Hypothalamus (tissue), 51 donors: ENCODE data around the gene USP49.

Source experiments
- DNase-seq, 51 donors: peaks; one replicate each; lab custom pipeline; 2025; lab: John Stamatoyannopoulos, UW

Gene USP49

DNA sequence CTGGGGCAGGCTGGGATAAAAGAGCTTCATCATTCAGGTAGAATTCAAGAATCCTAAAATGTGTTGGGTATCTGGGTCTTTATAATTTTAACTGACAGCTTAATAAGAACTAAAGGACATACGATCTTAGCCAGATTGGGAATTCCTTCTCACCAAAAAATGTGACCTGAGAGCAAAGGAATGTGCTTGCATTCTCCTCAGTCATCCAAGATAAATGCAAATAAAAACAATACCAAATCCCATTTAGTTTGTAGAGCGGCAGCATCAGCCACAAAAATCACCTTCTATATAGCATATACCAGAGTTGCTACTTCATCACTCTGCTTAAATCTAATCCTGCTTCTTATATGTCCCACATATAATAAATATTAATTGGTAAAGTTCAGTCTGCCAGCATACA is 16.9 kb downstream of the USP49 start:
- DNase-seq, result no peak

DNA sequence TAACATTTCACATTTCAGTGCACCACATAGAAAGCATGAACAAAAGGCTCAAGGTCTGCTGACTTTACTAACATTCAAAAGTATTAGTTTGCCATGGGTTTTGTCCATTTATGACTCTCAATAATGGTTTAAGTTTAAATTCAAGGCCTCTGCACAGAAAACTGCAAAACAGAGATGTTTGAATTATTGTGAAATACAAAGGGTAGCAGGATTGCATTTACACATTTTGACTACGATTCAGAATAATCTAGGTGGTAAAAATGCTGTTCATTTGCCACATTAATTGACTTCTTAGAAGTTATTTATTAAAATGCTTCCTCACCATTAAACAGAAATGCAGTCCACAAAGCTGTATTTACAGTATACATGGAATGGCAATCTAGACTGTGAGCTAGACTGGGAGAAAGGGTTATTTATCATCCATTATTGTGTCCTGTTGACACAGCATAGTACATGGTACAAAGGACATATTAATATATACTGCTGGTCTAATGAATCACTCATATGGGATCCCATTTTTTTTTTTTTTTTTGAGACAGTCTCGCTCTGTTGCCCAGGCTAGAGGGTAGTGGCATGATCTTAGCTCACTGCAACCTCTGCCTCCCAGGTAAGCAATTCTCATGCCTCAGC is 18.0 kb downstream of the USP49 start:
- no peak for DNase-seq

DNA sequence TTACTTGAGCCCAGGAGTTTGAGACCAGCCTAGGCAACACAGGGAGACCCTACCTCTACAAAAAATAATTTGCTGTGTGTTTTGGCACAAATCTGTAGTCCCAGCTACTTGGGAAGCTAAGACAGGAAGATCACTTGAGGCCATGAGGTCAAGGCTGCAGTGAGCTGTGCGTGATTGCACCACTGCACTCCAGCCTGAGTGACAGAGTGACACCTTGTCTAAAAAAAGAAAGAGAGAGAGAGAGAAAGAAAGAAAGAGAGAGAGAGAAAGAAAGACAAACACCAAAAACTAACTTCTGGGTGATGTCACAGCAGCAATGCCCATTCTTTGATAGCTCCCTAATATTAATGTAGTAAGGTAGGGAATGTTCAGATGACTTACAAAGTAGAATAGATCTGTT is 20.4 kb downstream of the USP49 start:
- no peak for DNase-seq

DNA sequence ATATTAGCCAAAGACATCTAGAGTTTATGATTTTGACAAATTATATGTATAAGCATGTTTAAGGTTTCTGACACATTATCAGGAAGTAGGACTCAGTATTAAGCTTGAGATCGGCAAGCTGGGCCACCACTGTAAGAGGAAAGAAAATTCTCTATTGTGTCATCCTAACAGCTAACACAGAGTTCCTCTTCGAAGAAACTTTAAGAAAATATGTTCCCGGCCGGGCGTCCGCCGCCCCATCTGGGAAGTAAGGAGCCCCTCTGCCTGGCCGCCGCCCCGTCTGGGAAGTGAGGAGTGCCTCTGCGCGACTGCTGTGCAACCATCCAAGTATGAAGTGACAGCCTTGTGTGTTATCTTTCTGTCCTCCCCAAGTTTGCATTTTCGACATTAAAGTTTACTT is 23.0 kb downstream of the USP49 start:
- no peak for DNase-seq

DNA sequence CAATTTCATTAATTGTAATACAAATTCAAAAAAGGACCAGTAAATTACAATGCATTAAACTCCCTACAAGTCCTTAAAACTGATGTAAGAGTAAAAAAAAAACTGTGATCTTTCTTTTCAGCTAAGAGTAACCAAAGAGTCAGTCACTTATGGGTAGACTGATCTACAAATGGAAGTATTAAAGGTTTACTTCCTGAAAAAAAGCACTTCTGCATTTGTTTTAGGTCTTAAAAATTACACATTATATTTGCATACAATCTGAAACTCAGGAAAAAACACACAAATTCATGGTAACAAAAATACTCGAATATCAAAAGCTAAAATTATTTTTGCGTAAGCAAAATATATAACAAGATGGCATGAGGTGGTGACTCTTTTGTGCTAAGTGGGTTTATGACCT is 23.5 kb downstream of the USP49 start:
- no peak for DNase-seq

DNA sequence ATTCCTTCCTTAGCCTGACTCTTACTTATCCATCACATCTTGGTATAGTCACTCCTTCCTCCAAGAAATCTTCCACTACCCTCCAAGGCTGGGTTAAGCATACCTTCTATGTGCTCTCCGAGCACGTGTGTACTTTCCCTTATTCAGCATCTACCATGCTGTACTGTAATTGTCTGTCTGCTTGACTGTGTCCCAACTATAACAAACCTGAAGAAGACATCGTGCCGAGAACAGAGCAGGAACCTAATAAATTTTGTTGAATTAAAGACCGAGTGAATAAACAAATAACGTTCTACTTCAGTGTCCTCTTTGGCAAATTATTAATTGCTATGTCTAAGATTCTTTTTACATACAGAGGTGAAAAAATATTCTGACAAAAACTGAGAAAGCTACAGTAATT is 35.8 kb downstream of the USP49 start:
- DNase-seq, result no peak

DNA sequence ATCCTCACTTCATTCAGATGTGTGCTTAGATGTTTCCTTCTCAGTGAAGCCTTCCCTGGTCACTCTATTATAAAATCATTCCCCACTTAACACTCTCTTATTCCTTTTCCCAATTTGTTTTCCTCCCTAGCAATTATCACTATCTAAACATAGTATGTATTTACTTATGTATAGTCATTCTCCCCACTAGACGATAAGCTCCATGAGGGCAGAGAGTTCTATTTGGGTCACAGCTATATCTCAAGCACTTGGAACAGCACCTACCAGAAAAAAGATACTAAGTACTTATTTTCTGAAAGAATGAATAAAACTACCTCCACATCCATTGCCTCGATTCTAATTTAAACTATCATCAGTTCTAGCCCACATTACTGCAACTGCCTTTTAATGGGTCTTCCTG is 36.5 kb downstream of the USP49 start:
- DNase-seq, result no peak

DNA sequence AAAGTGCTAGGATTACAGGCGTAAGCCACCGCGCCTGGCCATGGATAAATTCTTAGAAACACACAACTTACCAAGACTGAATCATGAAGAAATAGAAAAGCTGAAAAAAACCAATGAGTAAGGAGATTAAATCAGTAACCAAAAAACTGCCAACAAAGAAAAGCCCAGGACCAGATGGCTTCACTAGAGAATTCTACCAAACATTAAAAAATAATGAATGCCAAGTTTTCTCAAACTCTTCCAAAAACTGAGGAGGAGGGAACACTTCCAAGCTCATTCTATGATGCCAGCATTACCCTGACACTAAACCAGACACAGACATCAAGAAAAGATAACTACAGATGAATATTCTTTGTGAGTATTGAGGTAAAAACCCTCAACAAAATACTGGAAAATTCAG is 44.3 kb downstream of the USP49 start:
- no peak for DNase-seq

DNA sequence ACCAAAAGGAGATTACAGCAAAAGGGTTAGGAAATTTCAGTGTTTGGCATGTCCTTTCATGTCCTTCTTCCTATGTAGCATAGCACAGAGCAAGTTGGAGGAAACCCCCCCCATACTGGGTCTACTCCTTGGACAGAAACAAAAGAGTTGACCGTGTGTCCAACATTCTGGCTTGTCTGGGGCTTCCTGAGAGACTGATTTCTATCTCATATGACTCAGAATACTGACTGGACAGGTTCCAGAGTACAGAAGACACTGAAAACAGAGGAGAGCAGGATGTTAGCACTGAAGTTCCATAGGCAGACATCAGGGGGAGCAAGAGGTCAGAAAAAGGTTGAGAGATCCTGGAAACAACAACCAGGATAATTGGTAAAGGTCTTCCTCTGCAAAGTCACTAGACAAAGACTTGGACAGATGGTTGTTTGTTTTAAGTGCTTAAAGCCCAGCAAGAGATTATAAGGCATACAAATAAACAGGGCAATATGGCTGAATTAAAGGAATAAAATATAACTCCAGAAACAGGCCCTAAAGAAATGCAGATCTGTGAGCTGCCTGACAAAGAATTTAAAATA is 48.4 kb downstream of the USP49 start:
- peak in 14 of 51 donors; percentile 0 to 42 (median 4) for DNase-seq

DNA sequence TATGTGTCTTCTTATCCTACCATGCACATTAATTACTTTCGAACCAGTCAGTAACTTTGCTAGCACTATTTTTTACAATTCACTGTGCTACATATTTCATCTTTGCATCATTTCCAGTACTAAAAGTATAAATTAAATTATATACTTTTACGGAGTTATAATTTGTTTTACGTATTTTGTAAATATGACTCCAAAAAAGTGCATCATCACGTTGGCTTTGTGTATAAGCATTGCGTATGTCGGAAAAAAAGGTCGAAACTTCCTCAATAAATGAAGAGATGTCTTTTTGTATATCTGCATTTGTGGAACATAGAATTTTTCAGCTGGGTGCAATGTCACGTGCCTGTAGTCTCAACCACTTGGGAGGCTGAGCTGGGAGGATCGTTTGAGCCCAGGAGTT is 52.0 kb downstream of the USP49 start:
- no peak for DNase-seq

DNA sequence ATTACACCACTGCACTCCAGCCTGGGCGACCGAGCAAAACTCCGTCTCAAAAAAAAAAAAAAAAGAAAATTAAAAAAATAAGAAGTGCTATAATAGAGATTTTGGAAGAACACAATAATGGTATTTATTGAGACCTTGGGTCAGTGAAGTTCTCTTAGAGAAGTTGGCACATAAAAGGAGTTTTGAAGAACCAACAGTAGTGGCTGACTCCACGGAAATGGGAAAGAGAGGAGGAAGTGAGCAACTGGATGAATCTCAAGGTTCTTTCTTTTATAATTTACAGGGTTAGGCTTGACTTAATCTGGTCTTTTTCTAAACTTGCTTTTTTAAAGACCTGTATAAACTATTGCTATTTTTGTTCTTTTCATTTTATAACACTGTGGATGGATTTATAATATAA is 54.8 kb downstream of the USP49 start:
- DNase-seq, result no peak

DNA sequence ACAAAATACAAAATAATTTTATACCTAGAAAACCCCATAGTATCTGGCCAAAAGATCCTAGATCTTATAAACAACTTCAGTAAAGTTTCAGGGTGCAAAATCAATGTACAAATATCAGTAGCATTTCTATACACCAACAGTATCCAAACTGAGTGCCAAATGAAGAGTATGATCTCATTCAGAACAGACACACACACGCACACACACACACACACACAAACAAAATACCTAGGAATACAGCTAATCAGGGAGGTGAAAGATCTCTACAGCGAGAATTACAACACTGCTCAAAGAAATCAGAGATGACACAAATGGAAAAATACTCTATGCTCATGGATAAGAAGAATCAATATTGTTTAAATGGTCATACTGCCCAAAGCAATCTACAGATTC is 58.5 kb downstream of the USP49 start:
- DNase-seq, result no peak

DNA sequence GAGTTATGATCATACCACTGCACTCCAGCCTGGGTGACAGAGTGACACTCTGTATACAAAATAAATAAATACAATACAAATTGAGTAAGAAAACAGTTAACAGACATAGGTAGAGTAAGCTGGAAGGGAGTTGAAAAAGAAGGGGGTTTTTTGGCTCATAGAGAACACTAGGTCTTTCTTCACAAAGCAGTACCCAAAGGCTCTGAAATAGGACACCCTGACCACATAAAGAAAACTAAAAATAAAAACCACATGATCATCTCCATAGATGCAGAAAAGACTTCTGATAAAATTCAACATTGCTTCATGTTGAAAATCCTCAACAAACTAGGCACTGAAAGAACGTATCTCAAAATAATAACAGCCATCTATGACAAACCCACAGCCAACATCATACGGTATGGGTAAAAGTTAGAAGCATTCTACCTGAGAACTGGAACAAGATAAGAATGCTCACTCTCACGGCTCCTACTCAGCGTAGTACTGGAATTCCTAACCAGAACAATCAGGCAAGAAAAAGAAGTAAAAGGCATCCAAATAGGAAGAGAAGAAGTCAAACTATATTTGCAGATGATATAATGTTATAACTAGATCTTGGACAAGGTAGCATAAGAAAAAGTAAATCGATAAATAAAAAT is 59.0 kb downstream of the USP49 start:
- no peak for DNase-seq

DNA sequence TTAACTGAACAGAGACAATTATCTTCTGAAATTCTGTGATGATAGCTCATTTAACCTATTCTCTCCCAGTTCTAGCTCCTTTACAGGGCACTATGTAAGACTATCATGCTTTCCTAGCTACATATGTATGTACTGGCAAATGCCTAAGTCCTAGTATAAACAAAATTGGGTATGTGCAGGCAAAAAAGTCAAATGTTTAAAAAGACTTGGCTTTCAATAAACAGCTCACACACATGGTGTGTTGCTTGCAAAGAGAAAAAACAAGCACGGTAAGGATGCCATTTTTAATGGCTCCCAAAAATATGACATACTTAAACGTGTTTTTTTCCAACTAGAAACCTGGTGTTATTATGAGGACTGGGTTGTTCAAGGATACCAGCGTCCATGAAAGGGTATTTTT is 62.9 kb downstream of the USP49 start:
- DNase-seq, result no peak

DNA sequence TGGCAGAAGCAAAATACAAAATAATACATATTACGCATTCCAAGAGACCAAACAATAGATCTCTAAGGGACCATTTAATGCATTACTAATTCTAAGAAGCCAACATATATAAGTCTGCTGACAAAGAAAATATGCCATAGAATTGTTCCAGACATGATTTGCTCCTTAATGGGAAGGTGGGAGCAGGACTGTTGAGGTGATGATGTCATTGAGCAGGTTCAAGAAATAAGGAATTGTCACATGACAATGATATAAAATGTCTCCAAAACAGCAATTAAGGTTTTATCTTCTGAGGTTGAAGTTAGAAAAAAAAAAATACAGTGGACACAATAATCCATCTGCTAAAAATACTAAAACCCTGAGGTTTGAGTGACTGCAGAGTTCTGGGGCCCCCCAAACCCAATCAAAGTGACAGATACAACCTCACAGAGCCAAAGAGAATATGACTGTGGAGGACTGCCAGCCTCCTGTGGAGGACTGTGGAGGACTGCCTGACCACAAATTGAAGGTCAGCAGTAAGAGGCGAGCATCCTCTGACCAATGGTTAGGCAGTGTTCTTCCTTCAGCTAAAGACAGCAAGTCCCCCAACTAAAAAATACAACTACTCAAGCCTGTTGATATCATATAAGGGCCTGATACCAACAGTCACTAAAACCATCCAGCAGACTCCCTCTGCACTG is 68.7 kb downstream of the USP49 start:
- DNase-seq, result no peak

DNA sequence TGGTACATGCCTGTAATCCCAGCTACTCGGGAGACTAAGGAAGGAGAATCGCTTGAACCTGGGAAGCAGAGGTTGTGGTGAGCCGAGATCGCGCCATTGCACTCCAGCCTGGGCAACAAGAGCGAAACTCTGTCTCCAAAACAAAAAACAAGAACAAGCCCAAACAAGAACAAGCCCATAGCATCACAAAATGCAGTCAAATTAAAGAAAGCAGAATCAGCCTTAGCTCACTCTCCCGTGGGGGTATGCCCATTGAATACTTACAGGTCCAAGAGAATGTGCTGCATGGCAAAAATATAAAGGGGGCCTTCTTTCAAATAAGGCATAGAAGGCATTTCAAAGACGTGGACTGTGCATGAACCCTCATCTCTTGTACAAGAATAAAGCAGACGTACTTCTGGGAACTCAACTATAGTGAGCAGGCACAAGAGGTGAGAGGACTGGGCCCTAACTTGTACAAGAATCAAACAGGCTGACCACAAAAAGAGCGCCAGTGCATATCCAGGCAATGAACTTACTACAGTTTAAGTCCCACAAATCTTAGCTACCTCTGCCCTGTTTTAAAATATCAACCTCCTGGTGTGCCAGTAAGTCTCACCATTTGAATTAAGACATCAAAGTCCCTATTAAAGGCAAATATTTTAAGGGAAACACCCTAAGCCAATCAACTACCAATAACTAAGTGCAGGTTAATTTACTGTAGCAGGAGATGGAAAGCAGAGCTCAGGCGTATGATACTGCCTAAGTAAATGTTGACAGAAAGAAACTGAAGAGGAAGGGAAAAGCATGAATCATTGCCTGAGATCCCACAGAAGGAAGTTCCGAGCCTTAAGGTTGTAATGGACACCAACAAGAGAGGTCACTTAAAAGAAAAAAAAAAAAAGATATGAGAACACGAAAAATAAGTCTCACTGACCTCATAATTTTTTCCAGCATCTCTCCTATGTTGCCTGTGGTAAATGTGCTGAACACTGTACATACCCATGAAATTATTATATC is 70.3 kb downstream of the USP49 start:
- DNase-seq, result no peak

DNA sequence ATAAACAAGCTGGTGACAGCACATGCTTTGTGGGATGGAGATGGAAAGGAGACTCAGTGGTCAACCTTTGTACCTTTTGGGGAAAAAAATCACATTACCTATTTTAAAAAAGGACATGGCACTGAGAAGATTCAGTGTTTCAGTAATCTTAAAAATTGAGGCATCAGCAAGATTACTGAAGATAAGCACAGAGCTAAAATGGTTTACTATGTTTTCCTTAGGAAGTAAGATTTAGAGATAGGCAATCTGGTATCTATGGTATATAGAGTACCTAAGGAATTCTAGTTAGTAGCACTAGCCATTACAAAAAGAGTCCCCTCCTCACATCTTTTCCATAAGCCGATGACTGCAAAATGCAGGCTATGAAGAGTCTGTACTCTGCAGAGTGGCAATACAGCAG is 72.0 kb downstream of the USP49 start:
- DNase-seq, result no peak

DNA sequence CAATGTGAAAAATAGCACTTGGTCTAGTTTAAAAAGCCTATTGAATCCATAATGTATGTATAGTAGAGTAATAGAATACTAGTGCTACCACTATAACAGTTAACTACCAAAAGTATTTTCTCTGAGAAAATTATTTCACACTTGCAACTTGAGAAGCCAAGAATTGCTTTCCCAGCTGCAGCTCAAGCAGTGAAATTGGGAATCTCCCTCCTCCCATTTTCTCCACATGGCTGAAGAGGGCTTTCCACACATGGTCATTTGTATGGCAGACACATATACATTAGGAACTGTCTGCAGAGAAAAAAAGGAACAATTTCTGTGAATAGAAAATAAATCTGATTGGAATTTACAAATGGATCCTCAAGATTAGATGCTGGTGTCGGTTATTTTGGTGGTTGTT is 73.2 kb downstream of the USP49 start:
- no peak for DNase-seq

DNA sequence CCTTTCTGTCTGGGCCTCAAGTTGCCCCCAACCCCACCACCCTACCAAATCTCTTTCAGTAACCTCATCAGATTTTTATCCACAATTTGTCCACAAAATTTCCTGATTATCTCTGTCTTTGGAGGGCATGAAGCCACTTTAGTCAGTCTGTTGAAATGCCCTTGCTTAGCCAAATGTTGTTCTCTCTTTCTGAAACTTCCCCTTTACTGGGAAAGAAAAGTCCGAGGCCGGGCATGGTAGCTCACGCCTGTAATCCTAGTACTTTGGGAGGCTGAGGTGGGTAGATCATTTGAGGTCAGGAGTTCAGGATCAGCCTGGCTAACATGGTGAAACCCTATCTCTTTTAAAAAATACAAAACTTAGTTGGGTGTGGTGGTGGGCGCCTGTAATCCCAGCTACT is 73.9 kb downstream of the USP49 start:
- no peak for DNase-seq

DNA sequence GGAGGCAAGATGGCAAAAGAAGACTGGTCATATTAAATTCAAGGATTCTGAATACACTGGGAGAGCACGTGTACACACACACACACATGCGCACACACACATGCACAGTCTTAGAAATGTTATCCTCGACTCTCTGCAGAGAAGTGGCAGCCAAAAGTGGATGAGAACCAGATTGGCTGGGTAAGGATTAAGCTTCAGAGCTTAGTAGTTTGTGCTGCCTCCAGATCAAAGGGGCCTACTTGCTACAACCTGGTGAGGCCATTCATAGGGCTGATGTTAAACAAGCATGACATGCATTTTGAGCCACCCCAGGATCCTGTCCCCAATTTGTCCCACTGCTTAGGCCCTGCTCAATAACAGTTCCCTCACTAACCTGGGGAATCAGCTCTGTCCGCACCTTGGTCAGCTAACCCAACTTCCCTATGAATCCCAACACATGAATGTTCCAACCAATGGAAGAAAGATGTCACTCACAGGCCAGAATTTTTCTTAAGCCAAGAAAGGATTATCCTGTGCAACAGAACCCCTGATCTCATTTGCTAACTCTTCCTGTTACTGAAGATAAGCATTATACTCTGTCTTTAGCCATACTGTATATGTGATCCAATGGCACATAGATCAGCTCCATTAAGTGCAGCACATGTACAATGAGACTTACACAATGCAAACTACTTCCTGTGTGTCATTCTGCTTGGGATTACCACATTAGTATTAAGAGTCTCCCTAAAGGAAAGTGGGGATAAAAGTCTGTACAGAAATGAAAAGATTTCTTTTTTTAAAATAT is 76.7 kb downstream of the USP49 start:
- DNase-seq, result no peak
